ENCODE data around the gene NAALADL2.

Gene NAALADL2

DNA sequence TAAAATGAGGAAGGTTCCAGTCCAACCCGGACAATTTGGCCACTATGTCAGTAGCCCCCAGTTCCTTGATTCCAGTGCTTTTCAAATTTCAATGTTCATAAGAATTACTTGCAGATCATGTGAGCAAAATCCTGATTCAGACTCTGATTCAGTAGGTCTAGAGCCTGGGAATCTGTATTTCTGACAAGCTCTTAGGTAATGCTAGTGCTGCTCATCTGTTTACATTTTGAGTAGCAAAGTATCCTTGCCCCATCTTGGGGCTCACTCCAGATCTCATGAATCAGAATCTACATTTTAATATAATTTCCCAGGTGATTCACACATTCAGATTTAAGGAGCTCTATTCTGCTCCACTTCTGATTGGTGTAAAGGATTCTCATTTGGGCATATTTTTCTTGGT lies 142.0 kb downstream of the NAALADL2 start:
- no peak for DNase-seq

GRCh38 chr3:175002732-175003143 lies 143.6 kb downstream of the NAALADL2 start:
- no peak for DNase-seq

DNA sequence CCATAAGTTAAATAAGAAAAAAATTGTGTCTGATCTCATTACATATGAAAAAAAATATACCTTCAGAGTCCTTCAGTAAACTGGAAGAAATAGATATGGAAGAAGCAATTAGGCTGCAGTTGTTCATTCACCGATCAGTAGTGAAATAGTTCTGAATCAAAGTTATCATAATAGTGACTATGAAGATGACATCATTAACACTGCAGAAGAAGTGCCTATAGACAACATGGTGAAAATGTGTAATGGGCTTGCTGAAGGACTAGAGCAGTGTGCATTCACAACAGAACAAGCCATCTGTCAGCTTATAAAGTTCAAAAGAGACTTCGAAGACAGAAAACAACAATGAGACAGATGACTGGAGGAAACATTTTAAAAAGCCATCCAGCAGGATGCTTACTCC lies 144.5 kb downstream of the NAALADL2 start:
- no peak for DNase-seq

DNA sequence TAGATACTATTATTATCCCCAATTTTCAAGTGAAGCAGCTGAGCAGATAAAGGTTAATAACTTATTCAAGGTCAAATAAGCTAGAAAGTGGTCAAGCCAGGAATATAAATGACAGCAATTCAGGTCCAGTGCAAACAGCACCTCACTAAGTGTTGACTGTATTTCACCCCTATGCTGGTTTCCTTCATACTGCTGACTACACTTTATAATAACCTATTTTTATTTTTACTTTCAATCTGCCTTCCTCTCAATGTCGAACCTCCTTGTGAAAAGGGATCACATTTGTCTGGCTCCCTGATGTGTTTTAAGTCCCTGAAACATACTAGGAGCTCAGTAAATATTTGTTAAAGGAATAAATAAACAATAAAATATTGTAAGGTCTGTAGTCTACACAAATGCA lies 146.1 kb downstream of the NAALADL2 start:
- no peak for DNase-seq

- no peak for DNase-seq
These were observed 146.7 kb downstream of the NAALADL2 start for GRCh38 chr3:175005881-175006280.

GRCh38 chr3:175007306-175007705 lies 148.2 kb downstream of the NAALADL2 start:
- no peak for DNase-seq

GRCh38 chr3:175009295-175009694 lies 150.2 kb downstream of the NAALADL2 start:
- DNase-seq, result no peak

DNA sequence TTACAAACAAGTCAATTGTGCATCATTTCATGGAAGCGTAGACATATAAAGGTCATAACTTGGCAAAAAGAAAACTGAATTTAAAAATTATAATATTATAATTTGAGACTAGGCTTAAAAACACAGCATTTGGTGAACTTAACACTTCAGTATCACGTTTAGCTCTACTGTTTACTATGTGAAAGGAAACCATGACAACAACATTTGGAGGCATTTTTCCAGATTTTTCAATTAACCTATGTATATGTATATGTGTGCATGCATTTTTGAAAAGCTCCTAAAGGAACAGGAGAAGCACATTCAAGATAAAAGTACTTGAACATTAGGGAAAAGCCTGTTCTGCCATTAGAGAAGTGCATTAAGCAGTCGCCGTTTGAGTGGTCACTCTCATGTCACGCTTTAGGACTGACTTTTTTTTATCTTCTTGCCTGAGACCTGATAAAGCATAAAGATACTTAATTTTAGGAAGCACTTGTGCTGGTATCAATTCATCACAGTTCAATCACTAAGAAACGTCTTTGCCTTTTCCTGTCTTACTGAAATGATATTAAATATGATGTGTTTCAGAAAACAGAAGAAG lies 156.0 kb downstream of the NAALADL2 start:
- DNase-seq, result no peak

DNA sequence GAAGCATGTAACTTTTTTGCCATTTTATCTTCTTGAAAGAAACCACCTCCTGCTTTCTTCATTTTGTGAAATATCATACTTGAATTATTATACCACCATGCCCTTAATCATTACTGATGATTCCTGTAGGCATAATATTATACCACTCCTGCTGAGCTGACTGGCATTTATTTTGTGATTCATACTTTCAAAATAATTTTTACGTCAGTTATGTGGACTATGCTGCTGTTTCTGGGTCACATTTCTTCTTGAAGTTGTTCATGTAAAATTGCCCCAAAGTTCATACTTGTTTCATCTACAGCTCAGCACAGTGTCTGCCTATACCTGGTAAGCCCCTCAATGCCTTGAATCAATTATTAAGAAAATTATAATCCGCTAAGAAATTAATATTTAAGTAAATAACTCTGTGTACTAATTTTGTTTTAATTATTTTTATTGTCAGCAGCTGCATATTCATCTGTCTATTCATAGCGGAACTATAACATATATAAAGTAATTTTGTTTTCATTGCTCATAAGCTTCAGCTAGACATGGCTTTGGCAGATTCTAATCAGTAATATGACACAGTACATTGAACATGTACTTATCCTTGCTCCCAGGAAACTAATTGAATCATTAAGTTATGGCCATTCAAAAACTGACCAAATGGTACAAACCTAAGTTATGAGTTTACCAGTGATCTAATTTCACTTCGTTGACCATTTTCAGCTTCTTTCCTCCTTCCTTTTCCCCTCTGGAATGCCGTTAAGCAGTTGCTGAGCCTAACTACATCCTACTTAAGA lies 160.0 kb downstream of the NAALADL2 start:
- no peak for DNase-seq

DNA sequence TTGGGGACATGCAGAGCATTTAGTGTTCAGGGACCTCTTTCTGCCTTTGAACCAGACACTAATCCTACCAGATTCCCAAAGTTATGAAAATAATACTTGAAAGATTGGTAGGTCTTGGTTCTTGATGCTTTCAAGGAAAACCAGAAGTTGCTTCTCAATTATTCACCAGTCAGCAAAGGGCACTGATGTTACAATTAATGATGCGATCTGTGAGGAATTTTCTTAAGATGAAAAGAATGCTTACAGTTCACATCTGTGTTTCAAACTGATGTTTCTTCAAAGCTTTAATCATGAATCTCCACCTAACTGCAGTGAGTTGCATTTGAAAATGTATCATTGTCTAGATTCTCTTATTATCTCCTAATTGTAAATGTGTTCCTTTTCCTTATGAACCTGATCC lies 161.0 kb downstream of the NAALADL2 start:
- DNase-seq, result no peak

DNA sequence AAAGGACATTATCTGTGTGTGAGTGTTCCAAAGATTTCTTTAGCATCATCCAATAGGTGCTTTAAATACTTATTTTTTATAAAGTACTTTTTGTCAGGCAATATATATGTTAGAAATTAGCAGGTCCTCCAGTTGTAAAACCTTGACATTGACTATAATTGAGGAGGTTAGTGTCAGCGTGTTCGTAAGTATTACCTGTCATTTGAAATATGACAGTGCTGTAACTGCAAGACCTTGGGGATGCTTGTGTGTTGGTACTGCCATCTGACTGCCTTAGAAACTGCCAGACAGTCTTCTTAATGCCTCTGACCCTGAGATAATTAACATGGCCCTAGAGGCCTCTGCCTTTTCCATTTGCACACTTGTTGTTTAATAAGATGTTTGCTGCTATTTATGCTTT lies 170.7 kb downstream of the NAALADL2 start:
- no peak for DNase-seq

GRCh38 chr3:175039875-175040274 lies 180.7 kb downstream of the NAALADL2 start:
- DNase-seq, result no peak

- no peak for DNase-seq
These were observed 182.2 kb downstream of the NAALADL2 start for GRCh38 chr3:175041369-175041768.

- no peak for DNase-seq
These were observed 187.5 kb downstream of the NAALADL2 start for GRCh38 chr3:175046601-175047000.

DNA sequence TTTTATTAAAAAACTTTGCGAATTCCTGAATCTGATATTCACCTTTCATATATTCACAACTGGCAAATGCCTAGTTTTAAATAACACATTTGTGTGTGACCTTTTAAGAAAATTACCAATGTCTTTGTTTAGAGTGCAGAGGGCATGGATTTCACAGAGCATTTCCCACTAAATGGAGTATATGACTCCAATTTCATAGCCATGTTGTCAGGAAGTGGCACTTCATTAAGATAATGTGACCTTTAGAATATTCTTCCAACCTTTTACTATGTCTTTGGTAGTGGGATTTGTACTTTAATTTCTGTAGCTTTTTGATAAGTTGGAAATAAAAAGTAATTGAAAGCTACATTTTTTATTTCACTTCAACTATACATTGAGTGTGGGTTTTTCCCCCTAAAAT lies 188.7 kb downstream of the NAALADL2 start:
- no peak for DNase-seq

DNA sequence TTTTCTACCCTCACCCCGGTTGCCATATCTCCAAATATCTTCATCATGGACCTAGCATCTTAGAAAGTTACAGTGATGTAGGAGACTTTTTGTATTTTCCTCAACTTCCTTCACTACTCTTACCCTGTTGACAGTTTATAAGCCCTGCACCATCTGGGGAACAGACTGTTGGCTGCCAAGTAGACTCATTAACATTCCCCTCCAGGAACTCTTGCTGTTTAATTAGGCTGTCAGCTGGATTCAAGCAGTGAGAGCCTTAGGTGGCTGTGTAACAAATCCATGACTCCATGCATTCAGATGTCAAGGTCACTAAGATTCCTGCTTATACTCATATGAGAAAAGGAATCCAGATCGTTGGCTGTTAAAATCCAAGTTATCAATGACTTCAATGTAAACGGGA lies 198.3 kb downstream of the NAALADL2 start:
- DNase-seq, result no peak

DNA sequence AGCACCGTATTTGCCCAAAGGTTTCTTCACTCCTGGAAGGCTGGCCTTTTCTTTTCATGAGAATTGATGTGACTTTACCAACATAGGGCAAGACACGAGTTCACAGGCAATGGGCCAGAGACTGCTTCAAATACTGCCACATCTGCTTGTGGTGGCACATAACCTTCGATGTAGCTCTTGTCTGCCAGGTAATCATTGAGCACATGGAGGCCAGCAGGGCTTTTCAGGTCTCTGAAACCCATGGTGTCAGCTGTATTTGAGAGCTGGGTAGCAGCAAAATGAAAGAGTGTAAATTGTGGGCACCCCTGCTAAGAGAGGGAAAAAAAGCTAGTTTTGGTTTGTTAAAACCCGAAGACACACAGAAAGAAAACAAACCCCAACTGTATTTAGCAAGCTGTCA lies 200.7 kb downstream of the NAALADL2 start:
- no peak for DNase-seq

- DNase-seq, result no peak
These were observed 206.4 kb downstream of the NAALADL2 start for GRCh38 chr3:175065497-175065896.

DNA sequence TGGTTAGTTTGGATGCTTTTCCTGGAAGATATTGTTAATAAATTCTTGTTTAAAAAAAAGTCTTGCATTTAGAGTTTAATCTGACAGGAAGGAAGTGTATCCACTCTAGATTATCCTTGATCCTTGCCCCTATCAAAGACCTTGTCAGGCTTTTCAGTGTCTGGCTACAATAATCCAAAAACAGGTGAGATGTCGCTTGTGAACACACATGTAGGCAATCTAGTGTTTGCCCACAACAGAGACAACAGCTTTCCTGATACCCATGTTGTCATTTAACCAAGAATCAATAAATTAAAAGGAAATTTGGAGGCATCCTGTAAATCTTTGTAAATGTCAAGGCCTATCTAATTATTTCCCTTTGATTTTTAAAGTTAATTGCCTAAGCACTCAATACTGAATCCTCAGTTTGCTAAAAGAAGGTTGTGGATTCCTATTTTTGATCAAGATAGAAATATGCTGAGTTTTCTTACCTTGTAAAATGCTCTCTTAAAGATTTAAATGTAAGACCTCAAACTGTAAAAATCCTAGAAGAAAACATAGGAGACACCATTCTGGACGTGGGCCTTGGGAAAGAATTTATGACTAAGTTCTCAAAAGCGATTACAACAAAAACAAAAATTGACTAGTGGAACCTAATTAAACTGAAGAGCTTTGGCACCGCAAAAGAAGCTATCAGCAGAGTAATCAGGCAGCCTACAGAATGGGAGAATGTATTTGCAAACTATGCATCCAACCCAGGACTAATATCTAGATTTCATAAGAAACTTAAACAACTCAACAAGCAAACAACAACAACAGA lies 207.7 kb downstream of the NAALADL2 start:
- DNase-seq, result no peak

DNA sequence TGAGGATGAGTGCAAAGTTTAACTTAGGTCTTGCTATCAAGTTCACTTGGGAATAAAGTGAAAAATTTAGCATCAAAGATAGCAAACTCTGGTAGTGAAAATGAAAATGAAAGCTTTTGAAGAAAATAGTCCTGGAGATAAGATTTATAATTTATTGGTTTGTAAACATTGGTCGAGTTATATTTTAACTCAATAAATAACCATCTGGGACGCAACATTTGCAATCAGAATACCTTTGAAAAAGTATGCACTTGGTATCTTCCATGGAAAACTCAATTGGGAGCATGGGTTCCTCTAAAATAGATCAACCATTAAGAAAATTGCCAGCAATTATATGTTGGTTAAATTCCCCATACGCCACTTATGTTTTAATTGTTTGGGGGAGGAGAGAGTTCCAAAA lies 209.5 kb downstream of the NAALADL2 start:
- DNase-seq, result no peak

DNA sequence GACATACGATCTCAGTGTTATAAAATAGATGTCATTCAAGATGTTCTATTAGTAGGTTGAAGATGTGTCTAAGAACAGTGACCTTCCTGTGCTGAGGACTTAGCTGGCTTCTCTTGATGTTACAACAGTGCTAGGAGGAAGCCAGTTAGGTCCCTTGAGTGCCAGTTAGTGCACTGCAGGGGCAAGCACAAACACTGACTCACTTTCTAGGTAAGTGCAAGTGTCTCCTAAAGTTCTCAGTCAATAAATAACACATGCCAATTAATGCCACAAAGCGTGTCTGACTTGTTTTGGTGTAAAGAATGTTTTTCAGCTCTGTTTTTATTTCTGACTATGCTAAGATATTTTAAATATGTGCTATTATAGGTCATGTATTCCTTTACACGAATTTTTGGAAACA lies 211.8 kb downstream of the NAALADL2 start:
- DNase-seq, result no peak

- no peak for DNase-seq
These were observed 214.2 kb downstream of the NAALADL2 start for GRCh38 chr3:175073219-175073905.

DNA sequence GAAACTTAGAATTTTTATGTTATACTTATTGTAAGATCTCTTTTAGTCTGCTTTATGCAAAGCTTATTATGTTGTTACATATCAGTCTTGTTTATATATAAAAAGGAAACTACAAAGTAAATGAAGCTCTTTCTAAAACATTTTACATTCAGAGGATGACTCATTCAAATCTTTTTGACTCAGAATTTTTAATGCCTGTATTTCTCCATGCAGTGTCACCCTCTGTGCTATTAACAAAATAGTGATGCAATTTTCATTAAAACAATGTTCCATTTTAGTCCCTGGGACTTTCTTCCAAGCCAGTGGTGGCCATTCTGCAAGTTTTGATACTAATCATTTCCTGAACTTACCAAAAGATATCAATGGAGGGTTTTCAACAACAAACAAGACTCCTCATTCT lies 216.1 kb downstream of the NAALADL2 start:
- no peak for DNase-seq

Data from T-helper 1 cell (primary cell).